COLO668 (cell line): ENCODE measurements around the gene PLXNB1.
A peak's percentile ranks its signal among the peaks of the same experiment; 100 is the strongest.
"Not testable (repeated sequence)": the region's sequence is repeated elsewhere in the genome, so short reads cannot be mapped to it uniquely, and the experiment has no call there.

Experiments
- DNase-seq: peaks from one replicate; lab custom pipeline; 2025; ENCODE audit not compliant: unreplicated experiment; lab: John Stamatoyannopoulos, UW

The PLXNB1 gene

GRCh38 chr3:48406443-48407431, 23.1 kb downstream of the PLXNB1 start:
- DNase-seq = no peak

GRCh38 chr3:48405971-48406370, 23.9 kb downstream of the PLXNB1 start:
- no peak for DNase-seq

GRCh38 chr3:48405343-48405881, 24.5 kb downstream of the PLXNB1 start:
- no peak for DNase-seq

GRCh38 chr3:48404440-48405342, 25.2 kb downstream of the PLXNB1 start:
- no peak for DNase-seq

GRCh38 chr3:48403533-48404439, 26.1 kb downstream of the PLXNB1 start:
- DNase-seq = no peak

- DNase-seq = no peak
These were observed 27.0 kb downstream of the PLXNB1 start for GRCh38 chr3:48402907-48403306.

GRCh38 chr3:48402281-48402732, 27.6 kb downstream of the PLXNB1 start:
- no peak for DNase-seq

GRCh38 chr3:48401434-48401901, 28.4 kb downstream of the PLXNB1 start:
- DNase-seq = not testable (repeated sequence)

GRCh38 chr3:48400824-48401433, 29.0 kb downstream of the PLXNB1 start:
- DNase-seq = peak; percentile 31

GRCh38 chr3:48399387-48400172, 30.3 kb downstream of the PLXNB1 start:
- DNase-seq = no peak

- DNase-seq = no peak
These were observed 31.0 kb downstream of the PLXNB1 start for GRCh38 chr3:48398701-48399386.

- DNase-seq = no peak
These were observed 31.9 kb downstream of the PLXNB1 start for GRCh38 chr3:48397767-48398681.

GRCh38 chr3:48395714-48396113, 34.2 kb downstream of the PLXNB1 start:
- no peak for DNase-seq

- no peak for DNase-seq
These were observed 35.5 kb downstream of the PLXNB1 start for GRCh38 chr3:48394391-48394790.

GRCh38 chr3:48388966-48389365, 40.9 kb downstream of the PLXNB1 start:
- no peak for DNase-seq

- DNase-seq = no peak
These were observed 42.3 kb downstream of the PLXNB1 start for GRCh38 chr3:48387634-48388033.

- DNase-seq = no peak
These were observed 56.9 kb downstream of the PLXNB1 start for GRCh38 chr3:48372862-48373435.
